Neuronal stem cell (in vitro differentiated cells): Measurements from ENCODE around the gene IRF5. TPM values are rescaled to one million over a fixed set of nuclear protein-coding genes. Genes with fewer than 3 reads are reported as not detected.

Experiments used
- DNase-seq: peaks from one replicate; pipeline ENCODE4 v3.0.0-alpha.2; 2013; ENCODE audit warnings: low spot score
- H2AFZ ChIP-seq: one replicate; pipeline ENCODE4 v1.6.1; 2013; ENCODE audit warnings: mild to moderate bottlenecking, low read length, inconsistent platforms
- H2AK5ac ChIP-seq: 2 replicates; pipeline ENCODE4 v1.6.1; 2013; ENCODE audit warnings: low read depth, mild to moderate bottlenecking, inconsistent platforms, low read length, moderate library complexity, mixed read lengths
- H2BK120ac ChIP-seq: 2 replicates; pipeline ENCODE4 v1.6.1; 2013; ENCODE audit warnings: low read depth, mild to moderate bottlenecking, inconsistent platforms, low read length, moderate library complexity, mixed read lengths
- H2BK12ac ChIP-seq: one replicate; pipeline ENCODE4 v1.6.1; 2013; ENCODE audit warnings: low read length, inconsistent platforms
- H2BK15ac ChIP-seq: 2 replicates; pipeline ENCODE4 v1.6.1; 2013; ENCODE audit warnings: mild to moderate bottlenecking, low read length, inconsistent platforms, mixed read lengths
- H2BK5ac ChIP-seq: one replicate; pipeline ENCODE4 v1.6.1; 2013; ENCODE audit warnings: inconsistent platforms, mild to moderate bottlenecking, low read length, moderate library complexity
- H3K14ac ChIP-seq: one replicate; pipeline ENCODE4 v1.6.1; 2013; ENCODE audit warnings: low read length, inconsistent platforms
- H3K18ac ChIP-seq: 2 replicates; pipeline ENCODE4 v1.6.1; 2013; ENCODE audit warnings: low read length, inconsistent platforms
- H3K23ac ChIP-seq: 2 replicates; pipeline ENCODE4 v1.6.1; 2013; ENCODE audit warnings: low read depth, mild to moderate bottlenecking, mixed read lengths, low read length, inconsistent platforms; ENCODE audit not compliant: poor library complexity
- H3K27ac ChIP-seq: replicated peaks from 3 replicates; pipeline ENCODE4 v1.5.1; 2013; ENCODE audit warnings: low read length, inconsistent platforms
- H3K27me3 ChIP-seq, 3 experiments: 2 replicates each; pipeline ENCODE4 v1.6.1; 2013; ENCODE audit warnings: low read length in 3 of 3, mild to moderate bottlenecking in 2 of 3, inconsistent platforms in 1 of 3, low read depth in 1 of 3, mixed read lengths in 1 of 3, moderate library complexity in 1 of 3; ENCODE audit not compliant: control insufficient read depth in 3 of 3, insufficient read depth in 3 of 3
- H3K36me3 ChIP-seq, 2 donors: replicated peaks in 1 of 2; 2 replicates each; pipeline ENCODE4 v1.6.1; 2013; ENCODE audit warnings: low read length in 2 of 2; ENCODE audit not compliant: control insufficient read depth in 2 of 2, insufficient read depth in 2 of 2
- H3K4ac ChIP-seq: 2 replicates; pipeline ENCODE4 v1.6.1; 2013; ENCODE audit warnings: inconsistent platforms, mild to moderate bottlenecking, low read length, moderate library complexity
- H3K4me1 ChIP-seq, 2 donors: 1 replicate in 1 of 2; 2 replicates in 1 of 2; pipeline ENCODE4 v1.6.1; 2013; ENCODE audit warnings: low read length in 2 of 2, low read depth in 1 of 2; ENCODE audit not compliant: control insufficient read depth in 2 of 2, insufficient read depth in 1 of 2
- H3K4me2 ChIP-seq: one replicate; pipeline ENCODE4 v1.6.1; 2013; ENCODE audit warnings: mild to moderate bottlenecking, low read length, inconsistent platforms; ENCODE audit not compliant: insufficient read depth, poor library complexity, severe bottlenecking
- H3K4me3 ChIP-seq, 2 donors: 2 replicates each; pipeline ENCODE4 v1.5.1; 2013; ENCODE audit warnings: low read length in 2 of 2, mild to moderate bottlenecking in 2 of 2, inconsistent platforms in 1 of 2, moderate library complexity in 1 of 2
- H3K79me1 ChIP-seq: one replicate; pipeline ENCODE4 v1.6.1; 2013; ENCODE audit warnings: low read depth, mild to moderate bottlenecking, inconsistent platforms, low read length, moderate library complexity
- H3K9ac ChIP-seq: one replicate; pipeline ENCODE4 v1.6.1; 2013; ENCODE audit warnings: mild to moderate bottlenecking, low read depth, low read length, inconsistent platforms; ENCODE audit not compliant: poor library complexity
- H3K9me3 ChIP-seq, 2 donors: replicated peaks in 1 of 2; 2 replicates each; pipeline versions ENCODE3 to v1.6.1; 2013; ENCODE audit warnings: low read length in 2 of 2, mild to moderate bottlenecking in 2 of 2, inconsistent platforms in 1 of 2, low read depth in 1 of 2, mixed read lengths in 1 of 2, moderate library complexity in 1 of 2; ENCODE audit not compliant: control insufficient read depth in 2 of 2, insufficient read depth in 1 of 2
- H4K8ac ChIP-seq: one replicate; pipeline ENCODE4 v1.6.1; 2013; ENCODE audit warnings: low read depth, mild to moderate bottlenecking, inconsistent platforms, low read length, moderate library complexity
- H4K91ac ChIP-seq: one replicate; pipeline ENCODE4 v1.6.1; 2013; ENCODE audit warnings: low read length, low read depth, mild to moderate bottlenecking, inconsistent platforms; ENCODE audit not compliant: poor library complexity
- WGBS, 2 donors: extraction: QIAGEN DNeasy Blood & Tissue Kit; methylation state at CpG; one replicate each; pipeline ENCODE4 v1.1.7; 2013; ENCODE audit warnings: missing lambda C conversion rate in 2 of 2, mixed read lengths in 1 of 2; ENCODE audit not compliant: insufficient read length in 2 of 2, insufficient replicate concordance in 1 of 2; ENCODE audit errors: extremely low coverage in 2 of 2; 5-methylcytosine and 5-hydroxymethylcytosine counted together
- polyA plus RNA-seq, 2 experiments: library from polyadenylated mRNA; stranded (reverse); fragments of 200-250 nt; gene quantifications; one replicate each; pipeline ENCODE4 v1.2.3, GENCODE V29; 2013

IRF5 gene, protein sequence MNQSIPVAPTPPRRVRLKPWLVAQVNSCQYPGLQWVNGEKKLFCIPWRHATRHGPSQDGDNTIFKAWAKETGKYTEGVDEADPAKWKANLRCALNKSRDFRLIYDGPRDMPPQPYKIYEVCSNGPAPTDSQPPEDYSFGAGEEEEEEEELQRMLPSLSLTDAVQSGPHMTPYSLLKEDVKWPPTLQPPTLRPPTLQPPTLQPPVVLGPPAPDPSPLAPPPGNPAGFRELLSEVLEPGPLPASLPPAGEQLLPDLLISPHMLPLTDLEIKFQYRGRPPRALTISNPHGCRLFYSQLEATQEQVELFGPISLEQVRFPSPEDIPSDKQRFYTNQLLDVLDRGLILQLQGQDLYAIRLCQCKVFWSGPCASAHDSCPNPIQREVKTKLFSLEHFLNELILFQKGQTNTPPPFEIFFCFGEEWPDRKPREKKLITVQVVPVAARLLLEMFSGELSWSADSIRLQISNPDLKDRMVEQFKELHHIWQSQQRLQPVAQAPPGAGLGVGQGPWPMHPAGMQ
- 0.64 TPM for polyA plus RNA-seq (2013, experiment 1 of 2)
- polyA plus RNA-seq (2013, experiment 2 of 2): 0.71 TPM

DNA sequence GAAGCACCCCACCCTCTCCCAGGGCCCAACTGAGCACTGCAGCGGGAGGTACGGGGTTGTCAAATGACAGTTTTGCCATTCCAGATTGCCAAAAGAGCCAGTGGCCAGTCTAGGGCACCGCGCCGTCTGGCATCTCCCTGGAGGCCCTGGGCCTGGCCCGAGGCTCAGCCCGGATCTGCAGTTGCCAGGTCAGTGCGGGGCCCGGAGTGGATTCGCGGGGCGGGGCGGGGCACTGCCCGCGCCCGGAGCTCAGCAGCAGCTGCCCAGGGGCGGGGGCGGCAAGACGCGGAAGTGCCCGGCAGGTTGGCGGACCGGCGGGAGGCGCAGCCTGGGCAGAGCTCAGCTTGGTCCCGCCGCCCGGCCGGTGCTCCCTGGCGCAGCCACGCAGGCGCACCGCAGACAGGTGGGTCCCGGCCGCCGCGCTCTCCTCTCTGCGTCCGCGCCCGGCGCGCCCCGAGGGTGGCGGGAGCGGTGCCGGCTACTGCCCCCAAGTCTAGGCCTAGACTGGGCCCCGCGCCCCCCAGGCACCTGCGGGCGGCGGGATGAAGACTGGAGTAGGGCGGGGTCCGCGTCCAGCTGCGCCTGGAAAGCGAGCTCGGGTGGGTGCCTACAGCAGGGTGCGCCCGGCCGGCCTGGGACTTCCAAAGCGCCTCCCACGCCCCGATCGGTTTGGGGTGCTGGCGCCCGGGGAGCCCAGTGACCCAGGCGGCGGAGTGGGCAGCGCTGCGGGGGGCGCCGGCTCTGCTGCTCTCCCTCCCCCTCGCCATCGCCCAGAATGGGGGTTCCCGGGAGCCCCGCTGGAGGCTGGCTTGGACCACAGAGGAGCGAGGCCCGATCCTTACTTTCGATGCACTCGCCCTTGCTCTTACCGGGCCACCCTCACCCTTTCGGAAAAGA lies at the start of gene IRF5:
Gene IRF5, plus strand, starts transcription at position 281 of the 897 bp plus-strand sequence. CDS start 4,155 bp downstream, outside the sequence.
- H2BK120ac ChIP-seq: no peak within 1 kb of the TSS
- no peaks in the 10 kb centered on the region for H3K36me3 ChIP-seq
- peak within 1 kb of the TSS; percentile 58 for H2AK5ac ChIP-seq
- no peak within 1 kb of the TSS for H3K27ac ChIP-seq
- no peak within 1 kb of the TSS for H2BK15ac ChIP-seq
- H3K79me1 ChIP-seq: no peaks in the 10 kb centered on the region
- H3K14ac ChIP-seq: no peak within 1 kb of the TSS
- DNase-seq: no peak
- no CpG with 5 or more reads among the region's 83 CpGs for WGBS, 2 donors
- peak within 1 kb of the TSS; percentile 89 for H3K4me2 ChIP-seq
- peaks cover 3 to 12% of the 10 kb centered on the region in 2 donors for H3K4me1 ChIP-seq
- H3K9ac ChIP-seq: peak within 1 kb of the TSS; percentile 30
- H2AFZ ChIP-seq: peak within 1 kb of the TSS; percentile 72
- peaks cover 13 to 93% (median 44%) of the 10 kb centered on the region in 3 experiments for H3K27me3 ChIP-seq
- peak within 1 kb of the TSS; percentile 78 for H3K23ac ChIP-seq
- H3K4me3 ChIP-seq: peak within 1 kb of the TSS; percentile 16 to 77
- peak within 1 kb of the TSS; percentile 88 for H3K18ac ChIP-seq
- H3K9me3 ChIP-seq: no peaks in the 10 kb centered on the region
- H3K4ac ChIP-seq: no peak within 1 kb of the TSS
- no peak within 1 kb of the TSS for H4K8ac ChIP-seq
- no peak within 1 kb of the TSS for H2BK12ac ChIP-seq
- no peak within 1 kb of the TSS for H2BK5ac ChIP-seq
- H4K91ac ChIP-seq: no peak within 1 kb of the TSS

DNA sequence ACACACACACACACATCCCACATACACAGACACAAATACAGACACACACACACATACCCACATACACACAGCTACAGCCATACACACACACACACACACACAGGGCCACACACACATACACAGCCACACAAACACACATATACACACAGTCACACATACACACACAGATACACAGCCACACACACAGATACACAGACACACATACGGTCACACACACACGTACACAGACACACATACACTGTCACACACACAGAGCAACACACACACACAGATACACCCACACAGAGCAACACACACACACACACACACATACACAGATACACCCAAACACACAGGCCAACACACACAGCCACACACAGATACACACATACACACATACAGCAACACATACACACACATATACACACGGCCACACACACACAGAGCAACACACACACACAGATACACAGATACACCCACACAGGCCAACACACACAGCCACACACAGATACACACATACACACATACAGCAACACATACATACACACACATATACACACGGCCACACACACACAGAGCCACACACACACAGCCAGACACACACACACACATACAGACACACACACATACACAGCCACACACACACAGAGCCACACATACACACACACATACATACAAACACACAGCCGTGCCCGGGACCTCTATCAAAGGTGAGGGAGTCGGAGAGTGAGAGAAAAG lies 49.5 kb upstream of the IRF5 start:
- Histone ChIP-seq H3K9me3 (peaks cover 0 to 7% of the 10 kb centered on the region in 2 donors), H3K18ac (peak overlapping the region; percentile 59), H2BK15ac (no peak overlapping the region), H4K8ac (no peak overlapping the region), H3K9ac (peak overlapping the region; percentile 78), H3K4me2 (no peak overlapping the region), H3K36me3 (peaks cover 0 to 5% of the 10 kb centered on the region in 2 donors), H2BK5ac (no peak overlapping the region), H3K27me3 (peaks cover 7 to 47% (median 27%) of the 10 kb centered on the region in 3 experiments), H3K14ac (peak overlapping the region; percentile 3), H2BK120ac (no peak overlapping the region), H2BK12ac (no peak overlapping the region), H3K79me1 (peaks cover 10% of the 10 kb centered on the region), H3K4me3 (peak overlapping the region in 1 of 2 donors; percentile 64), H3K27ac (no peak overlapping the region), H3K23ac (peak overlapping the region; percentile 45), H4K91ac (peak overlapping the region; percentile 87), H2AFZ (no peak overlapping the region), H3K4me1 (peaks cover 0 to 1% of the 10 kb centered on the region in 2 donors), H3K4ac (peak overlapping the region; percentile 6), H2AK5ac (no peak overlapping the region)
- WGBS, 2 donors: no CpG with 5 or more reads among the region's 7 CpGs
- DNase-seq: no peak

DNA sequence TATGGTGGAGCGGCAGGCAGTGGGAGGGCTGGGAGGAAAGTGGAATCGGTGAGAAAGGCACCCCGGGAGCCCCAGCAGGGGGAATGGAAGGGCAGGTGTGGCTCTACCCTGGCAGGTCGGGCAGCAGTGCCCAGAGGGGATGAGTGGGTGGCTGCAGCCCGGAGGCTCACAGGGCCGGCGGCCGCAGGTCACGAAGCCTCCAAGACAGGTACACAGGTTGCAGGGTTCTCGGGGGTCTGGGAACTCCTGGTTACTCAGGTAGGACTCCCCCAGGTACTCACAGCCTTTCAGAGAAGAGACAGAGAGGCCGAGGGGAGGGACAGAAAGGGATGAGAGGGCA lies 49.0 kb upstream of the IRF5 start:
- Histone ChIP-seq H2AK5ac (no peak overlapping the region), H3K4me1 (peaks cover 0 to 1% of the 10 kb centered on the region in 2 donors), H3K4me2 (no peak overlapping the region), H3K9ac (no peak overlapping the region), H4K91ac (no peak overlapping the region), H3K23ac (peak overlapping the region; percentile 3), H3K79me1 (peaks cover 10% of the 10 kb centered on the region), H3K14ac (no peak overlapping the region), H3K18ac (no peak overlapping the region), H2BK12ac (no peak overlapping the region), H2AFZ (no peak overlapping the region), H2BK5ac (no peak overlapping the region), H3K4ac (no peak overlapping the region), H4K8ac (no peak overlapping the region), H3K27ac (no peak overlapping the region), H3K36me3 (peaks cover 0 to 5% of the 10 kb centered on the region in 2 donors), H3K27me3 (peaks cover 7 to 53% (median 27%) of the 10 kb centered on the region in 3 experiments), H2BK15ac (no peak overlapping the region), H3K9me3 (peaks cover 0 to 7% of the 10 kb centered on the region in 2 donors), H3K4me3 (no peak overlapping the region), H2BK120ac (no peak overlapping the region)
- no peak for DNase-seq
- WGBS, 2 donors: no CpG with 5 or more reads among the region's 11 CpGs
